RWPE2 (cell line): ENCODE measurements around the gene SEPHS2.

Source experiments
- ATAC-seq: fragments of 200-7000 bp; cut with Tn5 transposase; 3 replicates; pipeline ENCODE4 v1.9.1; 2021; ENCODE audit warnings: low read depth
- DNase-seq: peaks from one replicate; pipeline ENCODE4 v3.0.0-alpha.2; 2020; ENCODE audit warnings: low spot score
- H3K27ac ChIP-seq: fragments of 450-650 bp; 2 replicates; pipeline ENCODE4 v1.5.1; 2017; ENCODE audit warnings: mild to moderate bottlenecking; ENCODE audit not compliant: poor library complexity, severe bottlenecking
- H3K27me3 ChIP-seq: fragments of 250-450 bp; sonication (Bioruptor Pico); 2 replicates; pipeline ENCODE4 v1.5.1; 2021; ENCODE audit warnings: mild to moderate bottlenecking, moderate library complexity; ENCODE audit not compliant: insufficient read depth, poor library complexity, severe bottlenecking
- H3K36me3 ChIP-seq: fragments of 250-450 bp; sonication (Bioruptor Pico); 2 replicates; pipeline ENCODE4 v1.5.1; 2020; ENCODE audit warnings: low read depth, mild to moderate bottlenecking, moderate library complexity
- H3K4me1 ChIP-seq: fragments of 250-450 bp; sonication (Bioruptor Pico); 2 replicates; pipeline ENCODE4 v1.5.1; 2021; ENCODE audit warnings: mild to moderate bottlenecking, moderate library complexity; ENCODE audit not compliant: insufficient read depth, poor library complexity, severe bottlenecking
- H3K4me3 ChIP-seq: fragments of 250-450 bp; sonication (Bioruptor Pico); 2 replicates; pipeline ENCODE4 v1.5.1; 2021; ENCODE audit warnings: mild to moderate bottlenecking, moderate library complexity; ENCODE audit not compliant: severe bottlenecking
- H3K9me3 ChIP-seq: fragments of 250-450 bp; sonication (Bioruptor Pico); 2 replicates; pipeline ENCODE4 v1.5.1; 2021; ENCODE audit warnings: mild to moderate bottlenecking, moderate library complexity; ENCODE audit not compliant: severe bottlenecking
- TF ChIP-seq, protein P1 (sequence below): fragments of 450-650 bp; IDR thresholded peaks from one replicate; pipeline ENCODE4 v1.5.1; 2017; ENCODE audit warnings: mild to moderate bottlenecking, moderate library complexity; ENCODE audit not compliant: poor library complexity, severe bottlenecking

Gene SEPHS2

GRCh38 chr16:30443631-30444030 lies 2.0 kb downstream of the SEPHS2 start:
- Histone ChIP-seq H3K4me3 (no peak overlapping the region), H3K4me1 (peaks cover 6% of the 10 kb centered on the region), H3K9me3 (no peaks in the 10 kb centered on the region), H3K27me3 (no peaks in the 10 kb centered on the region), H3K36me3 (peaks cover 17% of the 10 kb centered on the region), H3K27ac (no peak overlapping the region)
- no peak for ATAC-seq
- TF ChIP-seq, protein P1, sequence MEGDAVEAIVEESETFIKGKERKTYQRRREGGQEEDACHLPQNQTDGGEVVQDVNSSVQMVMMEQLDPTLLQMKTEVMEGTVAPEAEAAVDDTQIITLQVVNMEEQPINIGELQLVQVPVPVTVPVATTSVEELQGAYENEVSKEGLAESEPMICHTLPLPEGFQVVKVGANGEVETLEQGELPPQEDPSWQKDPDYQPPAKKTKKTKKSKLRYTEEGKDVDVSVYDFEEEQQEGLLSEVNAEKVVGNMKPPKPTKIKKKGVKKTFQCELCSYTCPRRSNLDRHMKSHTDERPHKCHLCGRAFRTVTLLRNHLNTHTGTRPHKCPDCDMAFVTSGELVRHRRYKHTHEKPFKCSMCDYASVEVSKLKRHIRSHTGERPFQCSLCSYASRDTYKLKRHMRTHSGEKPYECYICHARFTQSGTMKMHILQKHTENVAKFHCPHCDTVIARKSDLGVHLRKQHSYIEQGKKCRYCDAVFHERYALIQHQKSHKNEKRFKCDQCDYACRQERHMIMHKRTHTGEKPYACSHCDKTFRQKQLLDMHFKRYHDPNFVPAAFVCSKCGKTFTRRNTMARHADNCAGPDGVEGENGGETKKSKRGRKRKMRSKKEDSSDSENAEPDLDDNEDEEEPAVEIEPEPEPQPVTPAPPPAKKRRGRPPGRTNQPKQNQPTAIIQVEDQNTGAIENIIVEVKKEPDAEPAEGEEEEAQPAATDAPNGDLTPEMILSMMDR: no peak
- no peak for DNase-seq

GRCh38 chr16:30439720-30440348 lies 5.8 kb downstream of the SEPHS2 start:
- Histone ChIP-seq H3K27me3 (no peaks in the 10 kb centered on the region), H3K27ac (no peak overlapping the region), H3K4me3 (no peak overlapping the region), H3K36me3 (peaks cover 17% of the 10 kb centered on the region), H3K9me3 (no peaks in the 10 kb centered on the region), H3K4me1 (peaks cover 5% of the 10 kb centered on the region)
- DNase-seq (no peak), ATAC-seq (no peak)
- TF ChIP-seq, protein P1: no peak

- ATAC-seq (no peak), DNase-seq (no peak)
- Histone ChIP-seq H3K27me3 (no peaks in the 10 kb centered on the region), H3K4me1 (no peaks in the 10 kb centered on the region), H3K4me3 (no peak overlapping the region), H3K27ac (no peak overlapping the region), H3K36me3 (peaks cover 7% of the 10 kb centered on the region), H3K9me3 (no peaks in the 10 kb centered on the region)
- TF ChIP-seq, protein P1: no peak
Observed at GRCh38 chr16:30438835-30439234, 6.8 kb downstream of the SEPHS2 start.

DNA sequence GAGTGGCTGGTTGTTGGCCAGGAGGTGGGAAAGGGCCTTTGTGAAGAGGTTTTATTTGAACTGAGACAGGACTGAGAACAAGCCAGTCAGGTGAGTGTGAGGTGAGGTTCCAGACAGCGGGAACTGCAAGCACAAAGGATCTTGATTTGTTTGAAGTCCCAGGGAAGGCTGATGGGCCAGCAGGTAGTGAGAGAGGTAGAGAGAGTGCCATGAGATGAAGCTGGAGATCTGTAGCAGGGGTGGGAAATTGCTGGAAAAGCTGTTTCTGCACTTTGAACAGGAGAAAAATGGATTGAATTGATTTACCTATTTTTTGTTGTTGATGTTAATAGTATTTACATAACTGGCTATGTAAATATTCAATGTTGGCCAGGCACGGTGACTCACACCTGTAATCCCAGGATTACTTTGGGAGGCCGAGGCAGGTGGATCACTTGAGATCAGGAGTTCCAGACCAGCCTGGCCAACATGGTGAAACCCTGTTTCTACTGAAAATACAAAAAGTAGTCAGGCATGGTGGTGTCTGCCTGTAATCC lies 8.1 kb downstream of the SEPHS2 start:
- TF ChIP-seq, protein P1: no peak
- ATAC-seq: peak; percentile 23; the same call in 1 of the 3 replicates
- no peaks in the 10 kb centered on the region for H3K27me3 ChIP-seq
- no peak overlapping the region for H3K27ac ChIP-seq
- DNase-seq: no peak
- H3K4me3 ChIP-seq: no peak overlapping the region
- no peaks in the 10 kb centered on the region for H3K36me3 ChIP-seq
- H3K9me3 ChIP-seq: no peaks in the 10 kb centered on the region
- no peaks in the 10 kb centered on the region for H3K4me1 ChIP-seq

DNA sequence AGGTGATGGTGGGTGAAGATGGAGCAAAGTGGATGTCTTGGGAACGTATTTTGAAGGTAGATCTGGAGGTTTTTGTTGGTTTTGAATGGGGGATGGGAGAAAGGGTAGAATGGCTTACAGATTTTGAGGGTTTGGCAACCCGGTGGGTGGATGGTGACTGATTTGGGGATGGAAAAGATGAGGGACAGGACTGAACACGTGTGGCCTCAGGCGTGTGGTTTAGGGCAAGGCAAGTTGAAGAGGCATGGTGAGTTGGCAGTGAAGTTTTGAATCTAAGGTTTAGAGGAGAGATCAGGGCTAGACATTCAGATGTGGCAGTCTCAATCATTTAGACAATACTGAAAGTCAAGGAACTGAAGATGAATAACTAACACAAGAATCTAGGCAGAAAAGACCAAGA lies 10.8 kb downstream of the SEPHS2 start:
- TF ChIP-seq, protein P1: no peak
- H3K27me3 ChIP-seq: no peaks in the 10 kb centered on the region
- no peak overlapping the region for H3K27ac ChIP-seq
- no peaks in the 10 kb centered on the region for H3K9me3 ChIP-seq
- no peak for DNase-seq
- no peak for ATAC-seq
- no peak overlapping the region for H3K4me3 ChIP-seq
- peaks cover 5% of the 10 kb centered on the region for H3K4me1 ChIP-seq
- H3K36me3 ChIP-seq: no peaks in the 10 kb centered on the region
